Osteoblast (primary cell): ENCODE data around the gene COG5. TPM values are rescaled to one million over a fixed set of nuclear protein-coding genes. Genes with fewer than 3 reads are reported as not detected.

Source experiments
- DNase-seq: peaks from one replicate; pipeline ENCODE4 v3.0.0; 2011; ENCODE audit warnings: low spot score, mixed read lengths; ENCODE audit not compliant: insufficient read length; ENCODE audit errors: missing footprints
- H2AFZ ChIP-seq: 2 replicates; pipeline ENCODE4 v1.6.0; 2011; ENCODE audit warnings: mild to moderate bottlenecking, low read length
- H3K27ac ChIP-seq: 2 replicates; pipeline ENCODE4 v1.5.1; 2011; ENCODE audit warnings: mild to moderate bottlenecking, low read depth, low read length, moderate library complexity
- H3K27me3 ChIP-seq: 2 replicates; pipeline ENCODE4 v1.6.0; 2012; ENCODE audit warnings: mild to moderate bottlenecking, control low read depth, inconsistent platforms, low read length, moderate library complexity; ENCODE audit not compliant: insufficient read depth
- H3K36me3 ChIP-seq: 2 replicates; pipeline ENCODE4 v1.5.1; 2011; ENCODE audit warnings: mild to moderate bottlenecking, low read length, control low read depth, moderate library complexity; ENCODE audit not compliant: insufficient read depth
- H3K4me1 ChIP-seq: 2 replicates; pipeline ENCODE4 v1.5.1; 2011; ENCODE audit warnings: mild to moderate bottlenecking, low read length, control low read depth, moderate library complexity; ENCODE audit not compliant: insufficient read depth
- H3K4me2 ChIP-seq: 2 replicates; pipeline ENCODE4 v1.6.0; 2011; ENCODE audit warnings: mild to moderate bottlenecking, low read length; ENCODE audit not compliant: insufficient read depth
- H3K4me3 ChIP-seq: fragments of 200-600 bp; sonication (generic); 3 replicates; pipeline ENCODE4 v1.5.1; 2012; ENCODE audit warnings: mild to moderate bottlenecking, low read length, inconsistent platforms; ENCODE audit not compliant: insufficient read depth
- H3K79me2 ChIP-seq: 2 replicates; pipeline ENCODE4 v1.6.0; 2012; ENCODE audit warnings: mild to moderate bottlenecking, low read length, control low read depth, inconsistent platforms; ENCODE audit not compliant: insufficient read depth
- H3K9me3 ChIP-seq: 2 replicates; pipeline ENCODE4 v1.5.1; 2011; ENCODE audit warnings: low read depth, low read length, control low read depth
- H4K20me1 ChIP-seq: 2 replicates; pipeline ENCODE4 v1.6.0; 2012; ENCODE audit warnings: mild to moderate bottlenecking, low read length, control low read depth; ENCODE audit not compliant: insufficient read depth
- CTCF ChIP-seq: IDR thresholded peaks from 2 replicates; pipeline ENCODE4 v1.5.1; 2011; ENCODE audit warnings: mild to moderate bottlenecking, low read depth, low read length, moderate library complexity; ENCODE audit errors: extremely low read depth
- total RNA-seq: library from RNA; depleted of rRNA; stranded (reverse); fragments of >200 nt; gene quantifications from 2 replicates; pipeline ENCODE4 v1.2.3, GENCODE V29; 2012

COG5 gene
- total RNA-seq, 1 donor = 29.7 TPM

GRCh38 chr7:107461938-107462533 lies 101.7 kb downstream of the COG5 start:
- Histone ChIP-seq H3K36me3 (no peaks in the 10 kb centered on the region), H2AFZ (no peak overlapping the region), H3K4me3 (no peak overlapping the region), H3K27me3 (no peaks in the 10 kb centered on the region), H3K4me1 (peaks cover 3% of the 10 kb centered on the region), H3K4me2 (no peak overlapping the region), H4K20me1 (no peaks in the 10 kb centered on the region), H3K79me2 (peaks cover 3% of the 10 kb centered on the region), H3K27ac (no peak overlapping the region), H3K9me3 (no peaks in the 10 kb centered on the region)
- DNase-seq = no peak
- TF ChIP-seq CTCF = no peak

GRCh38 chr7:107453388-107453787 lies 110.3 kb downstream of the COG5 start:
- Histone ChIP-seq H3K9me3 (no peaks in the 10 kb centered on the region), H3K4me3 (no peak overlapping the region), H3K79me2 (no peaks in the 10 kb centered on the region), H3K4me1 (no peaks in the 10 kb centered on the region), H3K36me3 (no peaks in the 10 kb centered on the region), H2AFZ (no peak overlapping the region), H4K20me1 (peaks cover 3% of the 10 kb centered on the region), H3K27me3 (no peaks in the 10 kb centered on the region), H3K27ac (no peak overlapping the region), H3K4me2 (no peak overlapping the region)
- no peak for TF ChIP-seq CTCF
- DNase-seq = no peak

- Histone ChIP-seq H2AFZ (no peak overlapping the region), H3K36me3 (no peaks in the 10 kb centered on the region), H3K4me2 (no peak overlapping the region), H3K79me2 (no peaks in the 10 kb centered on the region), H3K9me3 (no peaks in the 10 kb centered on the region), H4K20me1 (no peaks in the 10 kb centered on the region), H3K4me3 (no peak overlapping the region), H3K27ac (no peak overlapping the region), H3K4me1 (peaks cover 4% of the 10 kb centered on the region), H3K27me3 (no peaks in the 10 kb centered on the region)
- no peak for TF ChIP-seq CTCF
- no peak for DNase-seq
These were observed 112.8 kb downstream of the COG5 start for GRCh38 chr7:107450970-107451369.

GRCh38 chr7:107446988-107447387 lies 116.7 kb downstream of the COG5 start:
- Histone ChIP-seq H3K9me3 (no peaks in the 10 kb centered on the region), H3K4me2 (no peak overlapping the region), H3K27ac (peak overlapping the region; percentile 18), H3K4me1 (peaks cover 4% of the 10 kb centered on the region), H3K4me3 (no peak overlapping the region), H2AFZ (no peak overlapping the region), H3K36me3 (no peaks in the 10 kb centered on the region), H3K79me2 (no peaks in the 10 kb centered on the region), H4K20me1 (no peaks in the 10 kb centered on the region), H3K27me3 (no peaks in the 10 kb centered on the region)
- peak; percentile 8 for DNase-seq
- TF ChIP-seq CTCF = no peak
